Spleen (tissue), 7 donors: ENCODE results near the gene FES.
"Not testable (repeated sequence)": the region's sequence is repeated elsewhere in the genome, so short reads cannot be mapped to it uniquely, and the experiment has no call there.

Source experiments
- POLR2A ChIP-seq, 3 donors: fragments of 450-650 bp; IDR thresholded peaks; one replicate each; pipeline ENCODE4 v1.5.1; 2017; ENCODE audit warnings: antibody characterized with exemption in 3 of 3, mild to moderate bottlenecking in 1 of 3
- POLR2AphosphoS5 ChIP-seq, 3 donors: sonication (generic); formaldehyde crosslinking; IDR thresholded peaks; one replicate each; pipeline ENCODE4 v1.5.1; 2017; ENCODE audit warnings: antibody characterized with exemption in 3 of 3
- TF ChIP-seq, protein P1 (sequence below), 11 experiments: fragments of 200-600 bp in 7 of 11; fragments of 450-650 bp in 4 of 11; sonication (generic) in 4 of 11; IDR thresholded peaks in 8 of 11; conservative IDR thresholded peaks in 3 of 11; 1 replicate in 7 of 11; 2 replicates in 4 of 11; pipeline versions ENCODE4 v1.4.0 to v1.8.0; 2016 to 2021; ENCODE audit warnings: antibody characterized with exemption in 11 of 11, inconsistent platforms in 4 of 11, mild to moderate bottlenecking in 1 of 11
- donor health status: DM: no; HTN: no; CAD: no; lungs with moderate emphysema.
- donor health status: DM: no; HTN: no; CAD: no.
- donor health status: DM: no; HTN: no; CAD: no.

- not testable (repeated sequence) for TF ChIP-seq POLR2A, POLR2AphosphoS5 (IDR thresholded peaks at IDR 0.05)
- TF ChIP-seq, protein P1, sequence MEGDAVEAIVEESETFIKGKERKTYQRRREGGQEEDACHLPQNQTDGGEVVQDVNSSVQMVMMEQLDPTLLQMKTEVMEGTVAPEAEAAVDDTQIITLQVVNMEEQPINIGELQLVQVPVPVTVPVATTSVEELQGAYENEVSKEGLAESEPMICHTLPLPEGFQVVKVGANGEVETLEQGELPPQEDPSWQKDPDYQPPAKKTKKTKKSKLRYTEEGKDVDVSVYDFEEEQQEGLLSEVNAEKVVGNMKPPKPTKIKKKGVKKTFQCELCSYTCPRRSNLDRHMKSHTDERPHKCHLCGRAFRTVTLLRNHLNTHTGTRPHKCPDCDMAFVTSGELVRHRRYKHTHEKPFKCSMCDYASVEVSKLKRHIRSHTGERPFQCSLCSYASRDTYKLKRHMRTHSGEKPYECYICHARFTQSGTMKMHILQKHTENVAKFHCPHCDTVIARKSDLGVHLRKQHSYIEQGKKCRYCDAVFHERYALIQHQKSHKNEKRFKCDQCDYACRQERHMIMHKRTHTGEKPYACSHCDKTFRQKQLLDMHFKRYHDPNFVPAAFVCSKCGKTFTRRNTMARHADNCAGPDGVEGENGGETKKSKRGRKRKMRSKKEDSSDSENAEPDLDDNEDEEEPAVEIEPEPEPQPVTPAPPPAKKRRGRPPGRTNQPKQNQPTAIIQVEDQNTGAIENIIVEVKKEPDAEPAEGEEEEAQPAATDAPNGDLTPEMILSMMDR (IDR thresholded peaks at IDR 0.05 in 8 of 11, conservative IDR thresholded peaks at IDR 0.05 in 3 of 11) = not testable (repeated sequence)
Observed at GRCh38 chr15:90909449-90909848, 25.1 kb downstream of the FES start.
